SK-N-SH (cell line): ENCODE results near the gene TTC16. TPM values are rescaled to one million over a fixed set of nuclear protein-coding genes. Genes with fewer than 3 reads are reported as not detected.

Experiments
- CTCF ChIA-PET: fragments of 300-600, 350-600 bp; formaldehyde crosslinking; extraction: SDS; loops from one replicate; lab custom pipeline; 2021; lab: Yijun Ruan, JAX
- POLR2A ChIA-PET: fragments of 350-600 bp; sonication (Branson Sonifier 250); formaldehyde crosslinking; extraction: SDS; loops from one replicate; lab custom pipeline; 2020; ENCODE audit warnings: antibody characterized with exemption, inconsistent platforms; lab: Yijun Ruan, JAX
- DNase-seq: peaks from one replicate; pipeline ENCODE4 v3.0.0; 2012
- H2AFZ ChIP-seq: fragments of 200-600 bp; sonication (generic); 2 replicates; pipeline ENCODE4 v1.8.1; 2016; ENCODE audit warnings: antibody characterized with exemption, mild to moderate bottlenecking, low read depth
- H3F3A ChIP-seq: fragments of 200-600 bp; sonication (generic); replicated peaks from 2 replicates; pipeline ENCODE3; 2016; ENCODE audit warnings: antibody characterized with exemption, mild to moderate bottlenecking; ENCODE audit not compliant: insufficient read depth
- H3K27ac ChIP-seq, 2 experiments: fragments of 200-500 bp in 1 of 2; fragments of 200-600 bp in 1 of 2; sonication (Bioruptor generic) in 1 of 2; sonication (generic), shearing (Covaris generic) in 1 of 2; 2 replicates each; pipeline versions ENCODE4 v1.5.1 to v1.6.1; 2014 to 2016; ENCODE audit warnings: low read depth in 2 of 2, inconsistent platforms in 1 of 2, low read length in 1 of 2, mild to moderate bottlenecking in 1 of 2, mixed read lengths in 1 of 2
- H3K27me3 ChIP-seq: fragments of 200-600 bp; sonication (generic), shearing (Covaris generic); 2 replicates; pipeline ENCODE4 v1.6.1; 2016; ENCODE audit warnings: mixed run types; ENCODE audit not compliant: insufficient read depth
- H3K36me3 ChIP-seq, 2 experiments: fragments of 200-500 bp in 1 of 2; fragments of 200-600 bp in 1 of 2; sonication (Bioruptor generic) in 1 of 2; sonication (generic) in 1 of 2; replicated peaks in 1 of 2; 2 replicates each; pipeline versions ENCODE3 to v1.5.1; 2014 to 2016; ENCODE audit warnings: low read length in 1 of 2, mild to moderate bottlenecking in 1 of 2; ENCODE audit not compliant: insufficient read depth in 2 of 2, control insufficient read depth in 1 of 2
- H3K4me1 ChIP-seq, 2 experiments: fragments of 200-500 bp in 1 of 2; fragments of 200-600 bp in 1 of 2; sonication (Bioruptor generic) in 1 of 2; sonication (generic), shearing (Covaris generic) in 1 of 2; 2 replicates each; pipeline versions ENCODE4 v1.5.1 to v1.6.1; 2014 to 2016; ENCODE audit warnings: low read depth in 1 of 2, low read length in 1 of 2, mixed run types in 1 of 2; ENCODE audit not compliant: insufficient read depth in 2 of 2, control insufficient read depth in 1 of 2
- H3K4me2 ChIP-seq: fragments of 200-600 bp; sonication (generic), shearing (Covaris generic); 2 replicates; pipeline ENCODE4 v1.6.1; 2017; ENCODE audit warnings: mixed run types
- H3K4me3 ChIP-seq, 2 experiments: fragments of 200-500 bp in 1 of 2; fragments of 200-600 bp in 1 of 2; sonication (Bioruptor generic) in 1 of 2; sonication (generic), shearing (Covaris generic) in 1 of 2; 2 replicates each; pipeline versions ENCODE4 v1.5.1 to v1.8.1; 2014 to 2016; ENCODE audit warnings: low read depth in 2 of 2, inconsistent platforms in 1 of 2, low read length in 1 of 2, mild to moderate bottlenecking in 1 of 2, mixed read lengths in 1 of 2, moderate library complexity in 1 of 2
- H3K79me2 ChIP-seq: fragments of 200-600 bp; sonication (generic); 2 replicates; pipeline ENCODE4 v1.8.1; 2017; ENCODE audit warnings: mild to moderate bottlenecking; ENCODE audit not compliant: insufficient read depth
- H3K9ac ChIP-seq: fragments of 200-600 bp; sonication (generic); 2 replicates; pipeline ENCODE4 v1.6.1; 2017; ENCODE audit warnings: mixed run types
- H3K9me2 ChIP-seq: fragments of 200-600 bp; sonication (generic); 2 replicates; pipeline ENCODE4 v1.6.1; 2017; ENCODE audit warnings: mixed run types
- H3K9me3 ChIP-seq: fragments of 200-600 bp; sonication (generic); 2 replicates; pipeline ENCODE4 v1.6.1; 2017; ENCODE audit warnings: mixed run types, mild to moderate bottlenecking, moderate library complexity
- H4K20me1 ChIP-seq: fragments of 200-600 bp; sonication (generic); 2 replicates; pipeline ENCODE4 v1.6.1; 2017; ENCODE audit warnings: mild to moderate bottlenecking, mixed run types; ENCODE audit not compliant: insufficient read depth
- CHD2 ChIP-seq: fragments of 150-350 bp; IDR thresholded peaks from 2 replicates; pipeline ENCODE4 v1.6.1; 2018; ENCODE audit warnings: low read length; ENCODE audit not compliant: partially characterized antibody
- ELF1 ChIP-seq: IDR thresholded peaks from 2 replicates; pipeline ENCODE4 v1.4.0; 2012
- EP300 ChIP-seq, 2 experiments: IDR thresholded peaks; 2 replicates each; pipeline versions ENCODE4 v1.4.0 to v1.6.1; 2012; ENCODE audit warnings: borderline replicate concordance in 1 of 2, low read depth in 1 of 2, low read length in 1 of 2
- FOSL2 ChIP-seq: IDR thresholded peaks from 2 replicates; pipeline ENCODE4 v1.4.0; 2012; ENCODE audit warnings: low read depth, mild to moderate bottlenecking, moderate library complexity, borderline replicate concordance
- FOXJ3 ChIP-seq: sonication (generic); formaldehyde crosslinking; IDR thresholded peaks from 2 replicates; pipeline ENCODE4 v1.5.1; 2020; ENCODE audit warnings: mild to moderate bottlenecking, missing genetic modification reagents
- FOXM1 ChIP-seq: IDR thresholded peaks from 2 replicates; pipeline ENCODE4 v1.4.0; 2012; ENCODE audit warnings: low read depth, mild to moderate bottlenecking
- JUND ChIP-seq: IDR thresholded peaks from 2 replicates; pipeline ENCODE4 v1.4.0; 2012
- MXI1 ChIP-seq: IDR thresholded peaks from 2 replicates; pipeline ENCODE4 v1.6.1; 2012; ENCODE audit warnings: mild to moderate bottlenecking, low read depth, low read length, improper control_type of control experiment
- NRF1 ChIP-seq: IDR thresholded peaks from 2 replicates; pipeline ENCODE4 v1.6.1; 2012; ENCODE audit warnings: low read depth, mild to moderate bottlenecking, low read length
- POLR2AphosphoS5 ChIP-seq: IDR thresholded peaks from 2 replicates; pipeline ENCODE4 v1.6.1; 2012; ENCODE audit warnings: low read depth, low read length
- RAD21 ChIP-seq: IDR thresholded peaks from 2 replicates; pipeline ENCODE4 v1.6.1; 2012; ENCODE audit warnings: mild to moderate bottlenecking, low read length
- RCOR1 ChIP-seq: fragments of 150-350 bp; IDR thresholded peaks from 2 replicates; pipeline ENCODE4 v1.6.1; 2017; ENCODE audit warnings: antibody characterized with exemption, low read length
- RFX5 ChIP-seq: IDR thresholded peaks from 2 replicates; pipeline ENCODE4 v1.6.1; 2012; ENCODE audit warnings: mild to moderate bottlenecking, improper control_type of control experiment, low read length
- SMC3 ChIP-seq: IDR thresholded peaks from 2 replicates; pipeline ENCODE4 v1.6.1; 2012; ENCODE audit warnings: low read depth, low read length, improper control_type of control experiment
- TCF12 ChIP-seq: IDR thresholded peaks from 2 replicates; pipeline ENCODE4 v1.4.0; 2012
- TEAD4 ChIP-seq: IDR thresholded peaks from 2 replicates; pipeline ENCODE4 v1.4.0; 2012; ENCODE audit warnings: mild to moderate bottlenecking, borderline replicate concordance; ENCODE audit not compliant: insufficient read depth
- YY1 ChIP-seq: IDR thresholded peaks from 2 replicates; pipeline ENCODE4 v1.4.0; 2012; ENCODE audit warnings: low read depth, mild to moderate bottlenecking
- WGBS: methylation state at CpG from one replicate; pipeline ENCODE4 v1.1.6; 2017; ENCODE audit warnings: low lambda C conversion rate; 5-methylcytosine and 5-hydroxymethylcytosine counted together
- polyA plus RNA-seq, 3 experiments: library from polyadenylated mRNA; depleted of rRNA; stranded (reverse); fragments of >200 nt; gene quantifications; 2 replicates each; pipeline ENCODE4 v1.2.3, GENCODE V29; 2012
- TF ChIP-seq, protein P1 (sequence below): fragments of 150-350 bp; IDR thresholded peaks from 2 replicates; pipeline ENCODE4 v1.6.1; 2016; ENCODE audit warnings: mild to moderate bottlenecking, low read depth, low read length
- TF ChIP-seq, protein P2 (sequence below): IDR thresholded peaks from 2 replicates; pipeline ENCODE4 v1.4.0; 2012; ENCODE audit warnings: low read depth
- TF ChIP-seq, protein P3 (sequence below): IDR thresholded peaks from 2 replicates; pipeline ENCODE4 v1.4.0; 2012; ENCODE audit warnings: low read depth, borderline replicate concordance
- TF ChIP-seq, protein P4 (sequence below): IDR thresholded peaks from 2 replicates; pipeline ENCODE4 v1.6.1; 2012; ENCODE audit warnings: mild to moderate bottlenecking, low read depth, low read length, moderate library complexity
- TF ChIP-seq, protein P5 (sequence below): IDR thresholded peaks from 2 replicates; pipeline ENCODE4; 2012
- TF ChIP-seq, protein P6 (sequence below): IDR thresholded peaks from 2 replicates; pipeline ENCODE4 v1.4.0; 2012; ENCODE audit warnings: low read depth, borderline replicate concordance

Gene TTC16
- polyA plus RNA-seq, 1 of the 3 experiments (the other 2 are of a cell fraction) = 0.05 TPM

DNA sequence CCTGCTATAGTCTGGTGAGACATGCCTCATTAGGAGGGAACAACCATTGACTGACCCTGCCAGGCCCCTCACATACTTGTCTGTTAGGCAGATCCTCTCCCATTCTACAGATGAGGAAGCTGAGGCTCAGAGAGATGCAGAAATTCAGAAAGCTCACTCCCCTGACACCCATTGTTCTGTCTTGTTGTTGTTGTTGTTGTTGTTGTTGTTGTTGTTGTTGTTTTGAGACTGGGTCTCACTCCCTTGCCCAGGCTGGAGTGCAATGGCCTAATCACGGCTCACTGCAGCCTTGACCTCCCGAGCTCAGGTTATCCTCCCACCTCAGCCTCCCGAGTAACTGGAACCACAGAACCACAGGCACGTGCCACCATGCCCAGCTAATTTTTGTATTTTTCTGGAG lies 22.2 kb upstream of the TTC16 start (continued):
- TF ChIP-seq CHD2 (no peak), ELF1 (no peak), TEAD4 (no peak), MXI1 (no peak), RAD21 (no peak)

DNA sequence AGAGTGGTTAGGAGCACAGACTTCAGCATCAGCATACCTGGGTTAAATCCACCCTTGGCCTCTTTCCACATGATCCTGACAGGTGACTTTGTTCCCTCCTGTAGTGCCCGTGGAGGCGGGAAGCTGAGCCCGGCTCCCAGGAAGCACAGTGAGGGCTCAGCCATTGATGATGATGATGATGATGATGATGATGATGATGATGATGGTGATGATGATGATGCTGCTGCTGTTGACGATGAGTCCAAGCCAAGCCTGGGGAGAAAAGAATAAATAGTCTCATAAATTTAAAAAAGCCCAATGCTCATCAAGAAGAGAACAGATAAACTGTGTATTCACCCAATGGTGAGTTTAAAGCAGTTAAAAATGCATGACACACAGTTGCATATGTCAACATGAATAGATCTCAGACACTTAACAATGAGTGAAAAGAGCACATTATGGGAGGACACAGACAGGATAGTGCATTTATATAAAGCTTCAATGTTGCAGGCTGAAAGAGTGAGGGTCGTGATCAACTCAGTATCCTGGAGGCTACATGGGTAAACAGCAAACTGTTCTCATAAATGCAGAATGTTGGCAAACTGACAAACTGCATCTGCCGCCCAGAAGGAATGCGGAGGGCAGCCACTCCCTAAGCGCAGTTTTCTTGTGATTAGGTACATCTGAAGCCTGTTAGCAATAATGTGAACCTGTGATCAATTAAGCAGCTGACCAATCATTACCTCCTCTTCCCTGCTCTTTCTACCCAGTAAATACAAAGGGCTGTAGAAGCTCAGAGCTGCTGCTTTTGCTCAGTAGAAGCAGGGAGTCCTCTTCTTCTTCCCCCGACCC lies 20.8 kb upstream of the TTC16 start:
- no peak overlapping the region for H3K4me3 ChIP-seq
- no peak overlapping the region for H3K9ac ChIP-seq
- H3K79me2 ChIP-seq = no peaks in the 10 kb centered on the region
- H3K9me3 ChIP-seq = no peaks in the 10 kb centered on the region
- WGBS = 66% methylated on average over 9 of the region's 9 CpGs
- ChIA-PET POLR2A (interaction anchor here (1.2 kb wide), 1 partner anchor 30 kb away, joined by 3 read pairs; no protein-coding TSS in a partner anchor), CTCF (interaction anchor here (0.9 kb wide), 1 partner anchor 335 kb away, joined by 3 read pairs; no protein-coding TSS in a partner anchor)
- H3K27me3 ChIP-seq = no peaks in the 10 kb centered on the region
- no peaks in the 10 kb centered on the region for H4K20me1 ChIP-seq
- peaks cover 14% of the 10 kb centered on the region for H3F3A ChIP-seq
- peaks cover 8 to 21% of the 10 kb centered on the region in 2 experiments for H3K36me3 ChIP-seq
- no peak for DNase-seq
- H3K4me2 ChIP-seq = no peak overlapping the region
- TF ChIP-seq RFX5 (no peak), FOXM1 (no peak), FOXJ3 (CRISPR knock-in tag) (no peak), YY1 (no peak), SMC3 (no peak), POLR2AphosphoS5 (no peak), FOSL2 (no peak), RCOR1 (no peak), JUND (no peak), TCF12 (no peak), EP300 (IDR thresholded peaks at IDR 0.05; ENCODE audit: borderline replicate concordance in 1 of 2, low read depth in 1 of 2, low read length in 1 of 2) (no peak), NRF1 (no peak)
- TF ChIP-seq, protein P1, sequence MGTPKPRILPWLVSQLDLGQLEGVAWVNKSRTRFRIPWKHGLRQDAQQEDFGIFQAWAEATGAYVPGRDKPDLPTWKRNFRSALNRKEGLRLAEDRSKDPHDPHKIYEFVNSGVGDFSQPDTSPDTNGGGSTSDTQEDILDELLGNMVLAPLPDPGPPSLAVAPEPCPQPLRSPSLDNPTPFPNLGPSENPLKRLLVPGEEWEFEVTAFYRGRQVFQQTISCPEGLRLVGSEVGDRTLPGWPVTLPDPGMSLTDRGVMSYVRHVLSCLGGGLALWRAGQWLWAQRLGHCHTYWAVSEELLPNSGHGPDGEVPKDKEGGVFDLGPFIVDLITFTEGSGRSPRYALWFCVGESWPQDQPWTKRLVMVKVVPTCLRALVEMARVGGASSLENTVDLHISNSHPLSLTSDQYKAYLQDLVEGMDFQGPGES = no peak
- TF ChIP-seq, protein P2, sequence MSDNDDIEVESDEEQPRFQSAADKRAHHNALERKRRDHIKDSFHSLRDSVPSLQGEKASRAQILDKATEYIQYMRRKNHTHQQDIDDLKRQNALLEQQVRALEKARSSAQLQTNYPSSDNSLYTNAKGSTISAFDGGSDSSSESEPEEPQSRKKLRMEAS = no peak
- TF ChIP-seq, protein P3, sequence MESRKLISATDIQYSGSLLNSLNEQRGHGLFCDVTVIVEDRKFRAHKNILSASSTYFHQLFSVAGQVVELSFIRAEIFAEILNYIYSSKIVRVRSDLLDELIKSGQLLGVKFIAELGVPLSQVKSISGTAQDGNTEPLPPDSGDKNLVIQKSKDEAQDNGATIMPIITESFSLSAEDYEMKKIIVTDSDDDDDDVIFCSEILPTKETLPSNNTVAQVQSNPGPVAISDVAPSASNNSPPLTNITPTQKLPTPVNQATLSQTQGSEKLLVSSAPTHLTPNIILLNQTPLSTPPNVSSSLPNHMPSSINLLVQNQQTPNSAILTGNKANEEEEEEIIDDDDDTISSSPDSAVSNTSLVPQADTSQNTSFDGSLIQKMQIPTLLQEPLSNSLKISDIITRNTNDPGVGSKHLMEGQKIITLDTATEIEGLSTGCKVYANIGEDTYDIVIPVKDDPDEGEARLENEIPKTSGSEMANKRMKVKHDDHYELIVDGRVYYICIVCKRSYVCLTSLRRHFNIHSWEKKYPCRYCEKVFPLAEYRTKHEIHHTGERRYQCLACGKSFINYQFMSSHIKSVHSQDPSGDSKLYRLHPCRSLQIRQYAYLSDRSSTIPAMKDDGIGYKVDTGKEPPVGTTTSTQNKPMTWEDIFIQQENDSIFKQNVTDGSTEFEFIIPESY = no peak
- TF ChIP-seq, protein P4, sequence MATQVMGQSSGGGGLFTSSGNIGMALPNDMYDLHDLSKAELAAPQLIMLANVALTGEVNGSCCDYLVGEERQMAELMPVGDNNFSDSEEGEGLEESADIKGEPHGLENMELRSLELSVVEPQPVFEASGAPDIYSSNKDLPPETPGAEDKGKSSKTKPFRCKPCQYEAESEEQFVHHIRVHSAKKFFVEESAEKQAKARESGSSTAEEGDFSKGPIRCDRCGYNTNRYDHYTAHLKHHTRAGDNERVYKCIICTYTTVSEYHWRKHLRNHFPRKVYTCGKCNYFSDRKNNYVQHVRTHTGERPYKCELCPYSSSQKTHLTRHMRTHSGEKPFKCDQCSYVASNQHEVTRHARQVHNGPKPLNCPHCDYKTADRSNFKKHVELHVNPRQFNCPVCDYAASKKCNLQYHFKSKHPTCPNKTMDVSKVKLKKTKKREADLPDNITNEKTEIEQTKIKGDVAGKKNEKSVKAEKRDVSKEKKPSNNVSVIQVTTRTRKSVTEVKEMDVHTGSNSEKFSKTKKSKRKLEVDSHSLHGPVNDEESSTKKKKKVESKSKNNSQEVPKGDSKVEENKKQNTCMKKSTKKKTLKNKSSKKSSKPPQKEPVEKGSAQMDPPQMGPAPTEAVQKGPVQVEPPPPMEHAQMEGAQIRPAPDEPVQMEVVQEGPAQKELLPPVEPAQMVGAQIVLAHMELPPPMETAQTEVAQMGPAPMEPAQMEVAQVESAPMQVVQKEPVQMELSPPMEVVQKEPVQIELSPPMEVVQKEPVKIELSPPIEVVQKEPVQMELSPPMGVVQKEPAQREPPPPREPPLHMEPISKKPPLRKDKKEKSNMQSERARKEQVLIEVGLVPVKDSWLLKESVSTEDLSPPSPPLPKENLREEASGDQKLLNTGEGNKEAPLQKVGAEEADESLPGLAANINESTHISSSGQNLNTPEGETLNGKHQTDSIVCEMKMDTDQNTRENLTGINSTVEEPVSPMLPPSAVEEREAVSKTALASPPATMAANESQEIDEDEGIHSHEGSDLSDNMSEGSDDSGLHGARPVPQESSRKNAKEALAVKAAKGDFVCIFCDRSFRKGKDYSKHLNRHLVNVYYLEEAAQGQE = no peak
- TF ChIP-seq, protein P5, sequence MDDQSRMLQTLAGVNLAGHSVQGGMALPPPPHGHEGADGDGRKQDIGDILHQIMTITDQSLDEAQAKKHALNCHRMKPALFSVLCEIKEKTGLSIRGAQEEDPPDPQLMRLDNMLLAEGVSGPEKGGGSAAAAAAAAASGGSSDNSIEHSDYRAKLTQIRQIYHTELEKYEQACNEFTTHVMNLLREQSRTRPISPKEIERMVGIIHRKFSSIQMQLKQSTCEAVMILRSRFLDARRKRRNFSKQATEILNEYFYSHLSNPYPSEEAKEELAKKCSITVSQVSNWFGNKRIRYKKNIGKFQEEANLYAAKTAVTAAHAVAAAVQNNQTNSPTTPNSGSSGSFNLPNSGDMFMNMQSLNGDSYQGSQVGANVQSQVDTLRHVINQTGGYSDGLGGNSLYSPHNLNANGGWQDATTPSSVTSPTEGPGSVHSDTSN = no peak
- TF ChIP-seq, protein P6, sequence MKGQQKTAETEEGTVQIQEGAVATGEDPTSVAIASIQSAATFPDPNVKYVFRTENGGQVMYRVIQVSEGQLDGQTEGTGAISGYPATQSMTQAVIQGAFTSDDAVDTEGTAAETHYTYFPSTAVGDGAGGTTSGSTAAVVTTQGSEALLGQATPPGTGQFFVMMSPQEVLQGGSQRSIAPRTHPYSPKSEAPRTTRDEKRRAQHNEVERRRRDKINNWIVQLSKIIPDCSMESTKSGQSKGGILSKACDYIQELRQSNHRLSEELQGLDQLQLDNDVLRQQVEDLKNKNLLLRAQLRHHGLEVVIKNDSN = no peak
- H2AFZ ChIP-seq = no peak overlapping the region
- H3K9me2 ChIP-seq = no peaks in the 10 kb centered on the region
- peaks cover 0 to 8% of the 10 kb centered on the region in 2 experiments; a peak in 1 of 4 replicates for H3K4me1 ChIP-seq
- H3K27ac ChIP-seq = peak overlapping the region in 1 of 2 experiments; percentile 48; a peak in 2 of 4 replicates
